HG02885 (cell line): ENCODE results near the gene GRB14.
"Not testable (repeated sequence)": the region's sequence is repeated elsewhere in the genome, so short reads cannot be mapped to it uniquely, and the experiment has no call there.

Experiments
- ATAC-seq: cut with Tn5 transposase; IDR thresholded peaks from one replicate; pipeline ENCODE4 v1.9.1; 2021; ENCODE audit warnings: mild to moderate bottlenecking; ENCODE audit not compliant: unreplicated experiment, poor library complexity

The GRB14 gene

GRCh38 chr2:164504253-164504652, 117.0 kb downstream of the GRB14 start:
- no peak for ATAC-seq

- ATAC-seq, result no peak
Observed at GRCh38 chr2:164498836-164499235, 122.4 kb downstream of the GRB14 start.

- ATAC-seq, result no peak
Observed at GRCh38 chr2:164496881-164497280, 124.4 kb downstream of the GRB14 start.

GRCh38 chr2:164496421-164496820, 124.9 kb downstream of the GRB14 start:
- ATAC-seq, result no peak

GRCh38 chr2:164495491-164496223, 125.6 kb downstream of the GRB14 start:
- ATAC-seq, result no peak

- no peak for ATAC-seq
Observed at GRCh38 chr2:164485541-164485940, 135.7 kb downstream of the GRB14 start.

GRCh38 chr2:164479460-164479859, 141.8 kb downstream of the GRB14 start:
- ATAC-seq, result no peak

GRCh38 chr2:164478205-164478604, 143.1 kb downstream of the GRB14 start:
- no peak for ATAC-seq

GRCh38 chr2:164474873-164475272, 146.4 kb downstream of the GRB14 start:
- ATAC-seq, result no peak

GRCh38 chr2:164473021-164473420, 148.3 kb downstream of the GRB14 start:
- ATAC-seq, result no peak

- not testable (repeated sequence) for ATAC-seq
Observed at GRCh38 chr2:164465047-164465446, 156.2 kb downstream of the GRB14 start.

GRCh38 chr2:164464376-164464775, 156.9 kb downstream of the GRB14 start:
- no peak for ATAC-seq

GRCh38 chr2:164458792-164459191, 162.5 kb downstream of the GRB14 start:
- no peak for ATAC-seq

- ATAC-seq, result no peak
Observed at GRCh38 chr2:164457271-164457670, 164.0 kb downstream of the GRB14 start.

GRCh38 chr2:164456619-164457018, 164.7 kb downstream of the GRB14 start:
- ATAC-seq, result no peak

- no peak for ATAC-seq
Observed at GRCh38 chr2:164453656-164454305, 167.5 kb downstream of the GRB14 start.

GRCh38 chr2:164450278-164450677, 171.0 kb downstream of the GRB14 start:
- ATAC-seq, result no peak

- ATAC-seq, result no peak
Observed at GRCh38 chr2:164449706-164450105, 171.6 kb downstream of the GRB14 start.

- no peak for ATAC-seq
Observed at GRCh38 chr2:164447660-164448059, 173.6 kb downstream of the GRB14 start.
